PFSK-1 (cell line): ENCODE results near the gene SRSF10.

Experiments used
- FOXP2 ChIP-seq: optimal IDR thresholded peaks from 2 replicates; pipeline ENCODE3; 2011; ENCODE audit warnings: borderline replicate concordance, control low read depth, inconsistent platforms; ENCODE audit not compliant: insufficient read depth; ENCODE audit errors: extremely low read length, extremely low read depth
- POLR2AphosphoS5 ChIP-seq: IDR thresholded peaks from 2 replicates; pipeline ENCODE4 v1.6.1; 2012; ENCODE audit warnings: low read depth, mild to moderate bottlenecking, control low read depth, low read length, moderate library complexity
- SIN3A ChIP-seq: IDR thresholded peaks from 2 replicates; pipeline ENCODE4 v1.6.1; 2012; ENCODE audit warnings: mild to moderate bottlenecking, low read length, moderate library complexity, borderline replicate concordance; ENCODE audit not compliant: insufficient read depth
- TAF1 ChIP-seq: IDR thresholded peaks from 2 replicates; pipeline ENCODE4 v1.6.1; 2012; ENCODE audit warnings: low read length, control low read depth, borderline replicate concordance; ENCODE audit not compliant: insufficient read depth
- TF ChIP-seq, protein P1 (sequence below), 2 experiments: IDR thresholded peaks; 2 replicates each; pipeline versions ENCODE4 v1.6.1 to v1.8.0; 2011 to 2012; ENCODE audit warnings: low read depth in 2 of 2, low read length in 2 of 2, control low read depth in 1 of 2, inconsistent platforms in 1 of 2, mild to moderate bottlenecking in 1 of 2, moderate library complexity in 1 of 2; ENCODE audit not compliant: insufficient read depth in 1 of 2

SRSF10 gene

GRCh38 chr1:23914921-23915320 lies 65.2 kb downstream of the SRSF10 start:
- TF ChIP-seq, protein P1, sequence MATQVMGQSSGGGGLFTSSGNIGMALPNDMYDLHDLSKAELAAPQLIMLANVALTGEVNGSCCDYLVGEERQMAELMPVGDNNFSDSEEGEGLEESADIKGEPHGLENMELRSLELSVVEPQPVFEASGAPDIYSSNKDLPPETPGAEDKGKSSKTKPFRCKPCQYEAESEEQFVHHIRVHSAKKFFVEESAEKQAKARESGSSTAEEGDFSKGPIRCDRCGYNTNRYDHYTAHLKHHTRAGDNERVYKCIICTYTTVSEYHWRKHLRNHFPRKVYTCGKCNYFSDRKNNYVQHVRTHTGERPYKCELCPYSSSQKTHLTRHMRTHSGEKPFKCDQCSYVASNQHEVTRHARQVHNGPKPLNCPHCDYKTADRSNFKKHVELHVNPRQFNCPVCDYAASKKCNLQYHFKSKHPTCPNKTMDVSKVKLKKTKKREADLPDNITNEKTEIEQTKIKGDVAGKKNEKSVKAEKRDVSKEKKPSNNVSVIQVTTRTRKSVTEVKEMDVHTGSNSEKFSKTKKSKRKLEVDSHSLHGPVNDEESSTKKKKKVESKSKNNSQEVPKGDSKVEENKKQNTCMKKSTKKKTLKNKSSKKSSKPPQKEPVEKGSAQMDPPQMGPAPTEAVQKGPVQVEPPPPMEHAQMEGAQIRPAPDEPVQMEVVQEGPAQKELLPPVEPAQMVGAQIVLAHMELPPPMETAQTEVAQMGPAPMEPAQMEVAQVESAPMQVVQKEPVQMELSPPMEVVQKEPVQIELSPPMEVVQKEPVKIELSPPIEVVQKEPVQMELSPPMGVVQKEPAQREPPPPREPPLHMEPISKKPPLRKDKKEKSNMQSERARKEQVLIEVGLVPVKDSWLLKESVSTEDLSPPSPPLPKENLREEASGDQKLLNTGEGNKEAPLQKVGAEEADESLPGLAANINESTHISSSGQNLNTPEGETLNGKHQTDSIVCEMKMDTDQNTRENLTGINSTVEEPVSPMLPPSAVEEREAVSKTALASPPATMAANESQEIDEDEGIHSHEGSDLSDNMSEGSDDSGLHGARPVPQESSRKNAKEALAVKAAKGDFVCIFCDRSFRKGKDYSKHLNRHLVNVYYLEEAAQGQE (IDR thresholded peaks at IDR 0.05; ENCODE audit: insufficient read depth in 1 of 2, low read depth in 2 of 2, low read length in 2 of 2): no peak
- TF ChIP-seq POLR2AphosphoS5: no peak
- TF ChIP-seq SIN3A: no peak
- TF ChIP-seq TAF1: no peak
- no peak for TF ChIP-seq FOXP2
